HUES48 (cell line): ENCODE measurements around the gene DCDC2C.

Source experiments
- H3K27ac ChIP-seq: one replicate; pipeline ENCODE4 v1.7.0; 2013; ENCODE audit warnings: low read depth, low read length, inconsistent platforms
- H3K27me3 ChIP-seq: 2 replicates; pipeline ENCODE4 v1.6.1; 2013; ENCODE audit warnings: mild to moderate bottlenecking, low read length; ENCODE audit not compliant: control insufficient read depth, insufficient read depth
- H3K36me3 ChIP-seq: 2 replicates; pipeline ENCODE4 v1.6.1; 2013; ENCODE audit warnings: low read length; ENCODE audit not compliant: control insufficient read depth, insufficient read depth
- H3K4me1 ChIP-seq: 2 replicates; pipeline ENCODE4 v1.6.1; 2013; ENCODE audit warnings: mild to moderate bottlenecking, low read length; ENCODE audit not compliant: control insufficient read depth, insufficient read depth
- H3K4me3 ChIP-seq: 2 replicates; pipeline ENCODE4 v1.5.1; 2013; ENCODE audit warnings: mild to moderate bottlenecking, low read depth, low read length
- H3K9ac ChIP-seq: 2 replicates; pipeline ENCODE4 v1.6.1; 2013; ENCODE audit warnings: mild to moderate bottlenecking, low read depth, low read length, moderate library complexity
- H3K9me3 ChIP-seq: 2 replicates; pipeline ENCODE4 v1.6.1; 2013; ENCODE audit warnings: low read length; ENCODE audit not compliant: control insufficient read depth, insufficient read depth

DCDC2C gene

DNA sequence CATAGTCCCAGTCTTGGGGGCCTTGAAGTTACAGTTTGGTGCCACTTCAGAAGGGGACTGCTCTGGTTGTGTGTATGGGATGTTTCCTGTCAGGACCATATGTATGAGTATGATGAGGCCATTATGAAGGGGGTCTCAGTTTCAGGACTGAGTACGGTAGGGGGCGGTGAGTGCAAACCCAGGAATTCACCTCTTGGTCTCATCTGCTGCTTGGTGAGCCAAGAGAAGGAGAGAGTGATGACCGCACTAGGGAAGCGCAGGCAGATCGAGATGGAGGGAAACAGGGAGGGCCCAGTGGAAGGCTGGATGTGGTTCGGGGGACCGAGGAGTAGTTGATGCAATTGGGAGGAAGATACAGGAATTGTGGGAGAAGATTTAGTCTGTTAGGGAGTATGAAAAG, 28.5 kb downstream of the DCDC2C start:
- Histone ChIP-seq H3K4me1 (peaks cover 9% of the 10 kb centered on the region), H3K36me3 (no peaks in the 10 kb centered on the region), H3K27me3 (0 out of 2 replicates have a peak, but pooled peaks cover 7% of the 10 kb centered on the region), H3K4me3 (no peak overlapping the region), H3K9me3 (no peaks in the 10 kb centered on the region), H3K9ac (no peak overlapping the region), H3K27ac (no peak overlapping the region)

DNA sequence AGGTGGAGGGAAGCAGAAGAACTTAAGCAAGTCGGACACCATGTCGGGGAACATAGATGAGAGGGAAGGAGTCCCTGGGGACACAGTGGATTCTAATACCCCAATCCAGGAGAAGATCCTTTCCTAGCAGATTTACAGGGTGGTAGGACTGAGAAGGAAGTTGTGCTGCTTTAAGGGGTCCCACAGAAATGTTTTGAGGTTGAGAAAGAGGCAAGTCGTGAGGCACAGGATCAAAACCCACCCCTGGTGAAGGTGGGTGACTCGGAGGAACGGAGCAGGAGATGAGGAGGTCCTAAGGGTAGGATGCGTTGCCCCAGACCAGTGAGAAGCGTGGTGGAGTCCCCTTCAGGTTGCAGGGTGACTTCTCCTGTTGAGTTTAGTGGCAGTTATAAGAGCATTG, 32.7 kb downstream of the DCDC2C start:
- Histone ChIP-seq H3K27ac (no peak overlapping the region), H3K27me3 (no peaks in the 10 kb centered on the region), H3K9ac (no peak overlapping the region), H3K9me3 (no peaks in the 10 kb centered on the region), H3K4me3 (no peak overlapping the region), H3K4me1 (no peaks in the 10 kb centered on the region), H3K36me3 (no peaks in the 10 kb centered on the region)

GRCh38 chr2:3737128-3737527, 33.8 kb downstream of the DCDC2C start:
- Histone ChIP-seq H3K4me1 (no peaks in the 10 kb centered on the region), H3K27ac (no peak overlapping the region), H3K4me3 (no peak overlapping the region), H3K9me3 (no peaks in the 10 kb centered on the region), H3K9ac (no peak overlapping the region), H3K36me3 (no peaks in the 10 kb centered on the region), H3K27me3 (no peaks in the 10 kb centered on the region)

GRCh38 chr2:3738454-3738853, 35.1 kb downstream of the DCDC2C start:
- Histone ChIP-seq H3K27me3 (no peaks in the 10 kb centered on the region), H3K9me3 (no peaks in the 10 kb centered on the region), H3K9ac (no peak overlapping the region), H3K36me3 (no peaks in the 10 kb centered on the region), H3K4me3 (no peak overlapping the region), H3K27ac (no peak overlapping the region), H3K4me1 (no peaks in the 10 kb centered on the region)

- H3K36me3 ChIP-seq, result no peaks in the 10 kb centered on the region
- H3K27me3 ChIP-seq, result no peaks in the 10 kb centered on the region
- no peaks in the 10 kb centered on the region for H3K9me3 ChIP-seq
- H3K4me1 ChIP-seq, result no peaks in the 10 kb centered on the region
- no peak overlapping the region for H3K4me3 ChIP-seq
- no peak overlapping the region for H3K9ac ChIP-seq
- H3K27ac ChIP-seq, result no peak overlapping the region
Observed at GRCh38 chr2:3739313-3739712, 35.9 kb downstream of the DCDC2C start.

GRCh38 chr2:3741396-3741795, 38.0 kb downstream of the DCDC2C start:
- Histone ChIP-seq H3K36me3 (no peaks in the 10 kb centered on the region), H3K27me3 (no peaks in the 10 kb centered on the region), H3K4me1 (no peaks in the 10 kb centered on the region), H3K9me3 (no peaks in the 10 kb centered on the region), H3K9ac (no peak overlapping the region), H3K27ac (no peak overlapping the region), H3K4me3 (no peak overlapping the region)

- no peaks in the 10 kb centered on the region for H3K27me3 ChIP-seq
- no peaks in the 10 kb centered on the region for H3K36me3 ChIP-seq
- H3K27ac ChIP-seq, result no peak overlapping the region
- no peak overlapping the region for H3K4me3 ChIP-seq
- no peaks in the 10 kb centered on the region for H3K9me3 ChIP-seq
- H3K4me1 ChIP-seq, result no peaks in the 10 kb centered on the region
- H3K9ac ChIP-seq, result no peak overlapping the region
Observed at GRCh38 chr2:3741867-3742602, 38.7 kb downstream of the DCDC2C start.

- Histone ChIP-seq H3K9ac (no peak overlapping the region), H3K27me3 (no peaks in the 10 kb centered on the region), H3K9me3 (no peaks in the 10 kb centered on the region), H3K36me3 (no peaks in the 10 kb centered on the region), H3K27ac (no peak overlapping the region), H3K4me1 (no peaks in the 10 kb centered on the region), H3K4me3 (no peak overlapping the region)
Observed at GRCh38 chr2:3742743-3743508, 39.6 kb downstream of the DCDC2C start.

DNA sequence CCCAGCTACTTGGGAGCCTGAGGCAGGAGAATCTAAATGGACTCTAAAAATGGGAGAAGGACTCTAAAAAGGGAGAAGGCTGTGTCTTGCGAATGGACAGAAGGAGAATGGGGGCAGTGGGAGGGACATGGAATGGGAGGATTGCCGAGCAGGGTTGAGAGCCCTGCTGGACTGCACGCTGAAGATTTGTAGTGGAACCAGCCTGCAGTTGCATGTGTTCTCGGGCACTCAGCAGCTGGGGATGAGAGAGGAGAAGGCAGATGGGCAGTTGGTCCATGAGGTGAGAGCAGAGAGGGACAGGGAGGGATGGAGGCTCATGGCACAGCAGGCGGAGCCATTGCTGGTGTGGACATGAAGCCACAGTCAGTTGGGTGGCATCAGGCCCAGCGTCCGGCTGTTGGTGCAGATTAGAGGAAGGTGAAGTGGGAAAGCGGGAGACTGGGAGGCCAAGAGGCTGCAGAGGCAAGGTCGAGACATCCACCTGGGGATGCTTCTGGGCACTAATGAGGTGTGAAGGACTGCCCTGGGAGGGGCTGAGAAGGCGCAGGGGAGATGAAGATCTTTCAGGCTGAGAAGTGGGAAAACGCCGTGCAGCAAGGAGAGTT, 40.7 kb downstream of the DCDC2C start:
- Histone ChIP-seq H3K9me3 (no peaks in the 10 kb centered on the region), H3K36me3 (no peaks in the 10 kb centered on the region)

DNA sequence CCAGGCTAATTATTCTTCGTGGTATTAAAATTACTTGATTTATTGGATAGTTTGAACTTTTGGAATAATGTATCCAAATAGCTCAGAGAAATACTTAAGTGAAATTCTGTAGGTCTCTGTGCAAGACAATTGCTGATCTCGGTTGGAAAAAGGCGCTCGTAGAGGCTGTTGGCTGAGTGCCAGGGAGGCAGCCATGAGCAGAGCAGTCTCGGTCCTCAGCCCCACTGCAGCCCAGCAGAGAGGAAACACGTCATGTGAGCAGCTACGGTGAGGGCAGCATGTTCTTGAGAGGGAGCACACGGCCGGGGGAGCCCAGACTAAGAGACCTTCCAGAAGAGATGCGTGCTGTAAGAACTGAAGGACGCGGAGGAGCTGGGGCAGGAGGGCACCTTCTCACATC, 42.5 kb downstream of the DCDC2C start:
- Histone ChIP-seq H3K36me3 (no peaks in the 10 kb centered on the region), H3K27ac (no peak overlapping the region), H3K9me3 (no peaks in the 10 kb centered on the region), H3K27me3 (no peaks in the 10 kb centered on the region), H3K9ac (no peak overlapping the region), H3K4me3 (no peak overlapping the region), H3K4me1 (no peaks in the 10 kb centered on the region)

More for the DNA sequence above, 40.7 kb downstream of the DCDC2C start:
- Histone ChIP-seq H3K4me3 (no peak overlapping the region), H3K4me1 (no peaks in the 10 kb centered on the region), H3K27ac (no peak overlapping the region), H3K27me3 (no peaks in the 10 kb centered on the region), H3K9ac (no peak overlapping the region)

DNA sequence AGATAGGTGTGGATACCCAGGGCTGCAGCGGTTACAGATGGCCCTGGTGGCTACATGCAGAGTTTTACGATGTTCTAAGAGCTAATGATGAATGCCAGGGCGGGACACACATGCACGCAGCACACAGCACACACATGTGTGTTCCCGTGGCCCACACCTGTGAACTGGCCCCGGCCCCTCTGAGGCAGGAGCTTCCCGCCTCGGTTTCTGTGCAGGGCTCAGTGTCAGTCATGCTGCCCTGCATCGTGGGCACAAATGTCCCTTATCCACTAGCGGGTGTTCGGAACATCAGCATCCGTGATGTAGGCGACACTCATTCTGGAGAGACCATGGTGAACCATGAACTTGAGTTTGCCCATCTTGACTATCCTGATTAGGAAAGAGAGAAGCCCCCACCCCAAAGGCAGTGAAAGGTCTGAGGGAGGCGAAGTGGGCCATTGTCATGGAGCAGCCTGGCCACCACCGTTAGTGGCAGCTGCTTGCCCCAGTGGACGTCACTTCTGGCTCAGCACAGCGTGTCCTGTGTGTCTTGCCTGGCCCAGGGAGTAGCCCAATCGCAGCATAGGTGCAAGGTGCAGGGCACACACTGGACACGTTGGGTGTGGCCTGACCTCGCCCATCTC, 43.8 kb downstream of the DCDC2C start:
- H3K9me3 ChIP-seq, result no peaks in the 10 kb centered on the region
- H3K27ac ChIP-seq, result no peak overlapping the region
- H3K4me1 ChIP-seq, result no peaks in the 10 kb centered on the region
- no peaks in the 10 kb centered on the region for H3K27me3 ChIP-seq
- H3K4me3 ChIP-seq, result no peak overlapping the region
- H3K36me3 ChIP-seq, result no peaks in the 10 kb centered on the region
- H3K9ac ChIP-seq, result no peak overlapping the region
